Activated T-cell treated with anti-CD3 and anti-CD28 coated beads, Interleukin-2, amount 50 U/mL, for 24 hours (primary cell): Measurements from ENCODE around the gene FLRT3.

ENCODE experiments used
- DNase-seq: peaks from one replicate; pipeline ENCODE4 v3.0.0-alpha.2; 2020
- H3K27ac Mint-ChIP-seq: 2 replicates; pipeline ENCODE4 v1.8.0; 2020; ENCODE audit warnings: mild to moderate bottlenecking, mixed read lengths
- H3K27me3 Mint-ChIP-seq: 2 replicates; pipeline ENCODE4 v1.8.0; 2020; ENCODE audit warnings: mixed read lengths
- H3K36me3 Mint-ChIP-seq: 2 replicates; pipeline ENCODE4 v1.8.0; 2020; ENCODE audit warnings: low read depth, mixed read lengths
- H3K4me1 Mint-ChIP-seq: 2 replicates; pipeline ENCODE4 v1.8.0; 2020; ENCODE audit warnings: low read depth, mixed read lengths
- H3K4me3 Mint-ChIP-seq: 2 replicates; pipeline ENCODE4 v1.8.0; 2020; ENCODE audit warnings: mild to moderate bottlenecking, moderate library complexity, mixed read lengths
- H3K9me3 Mint-ChIP-seq: 2 replicates; pipeline ENCODE4 v1.8.0; 2020; ENCODE audit warnings: mixed read lengths

The FLRT3 gene

DNA sequence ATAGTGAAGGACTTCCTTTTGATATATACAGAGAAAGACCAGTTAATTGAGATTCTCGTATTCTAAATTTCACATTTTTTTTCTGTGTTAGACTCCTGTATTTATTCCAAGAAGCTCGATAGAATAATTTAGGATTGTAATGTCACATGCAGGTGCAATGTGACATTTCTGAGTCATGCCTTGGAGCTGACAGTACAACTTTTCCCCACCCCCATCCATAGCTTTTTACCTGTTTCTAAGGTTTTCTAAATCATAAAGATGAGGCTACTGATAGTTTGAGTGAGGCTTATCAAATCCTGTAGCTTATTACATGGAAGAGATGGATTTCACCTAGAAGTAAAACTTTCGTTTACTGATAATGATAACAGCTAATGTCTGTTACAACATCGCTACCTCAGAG lies 37.6 kb downstream of the FLRT3 start:
- no peak for DNase-seq
- Mint-ChIP-seq H3K36me3 (no peaks in the 10 kb centered on the region), H3K4me1 (no peaks in the 10 kb centered on the region), H3K27me3 (no peaks in the 10 kb centered on the region), H3K27ac (no peak overlapping the region), H3K4me3 (no peak overlapping the region), H3K9me3 (peaks cover 14% of the 10 kb centered on the region)

DNA sequence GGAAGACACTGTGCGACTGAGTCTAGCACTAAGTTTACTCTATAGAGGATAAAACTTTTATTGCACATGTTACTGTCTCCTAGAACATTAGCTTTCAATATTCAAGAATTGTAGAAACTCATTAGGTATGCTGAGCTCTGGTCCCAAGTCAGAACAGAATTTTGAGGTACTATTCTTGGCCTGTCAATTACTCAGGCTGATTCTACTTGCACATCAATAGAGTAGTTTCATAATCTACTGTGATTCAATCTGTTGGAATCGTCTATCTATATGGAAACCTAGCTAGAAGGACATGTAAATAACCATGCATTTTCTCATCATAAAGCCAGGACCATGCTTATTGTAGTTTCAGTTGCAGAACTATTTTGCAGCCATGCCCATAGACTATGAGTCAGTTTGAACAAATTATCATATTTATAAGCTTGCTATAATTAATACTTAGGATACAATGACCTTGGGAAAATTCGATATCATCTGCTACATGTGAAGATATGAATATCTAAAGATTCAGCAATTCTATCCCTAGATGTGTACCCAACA lies 41.6 kb downstream of the FLRT3 start:
- Mint-ChIP-seq H3K4me3 (no peak overlapping the region), H3K27ac (no peak overlapping the region), H3K4me1 (no peaks in the 10 kb centered on the region), H3K9me3 (peaks cover 7% of the 10 kb centered on the region), H3K27me3 (no peaks in the 10 kb centered on the region), H3K36me3 (no peaks in the 10 kb centered on the region)
- DNase-seq, result no peak

DNA sequence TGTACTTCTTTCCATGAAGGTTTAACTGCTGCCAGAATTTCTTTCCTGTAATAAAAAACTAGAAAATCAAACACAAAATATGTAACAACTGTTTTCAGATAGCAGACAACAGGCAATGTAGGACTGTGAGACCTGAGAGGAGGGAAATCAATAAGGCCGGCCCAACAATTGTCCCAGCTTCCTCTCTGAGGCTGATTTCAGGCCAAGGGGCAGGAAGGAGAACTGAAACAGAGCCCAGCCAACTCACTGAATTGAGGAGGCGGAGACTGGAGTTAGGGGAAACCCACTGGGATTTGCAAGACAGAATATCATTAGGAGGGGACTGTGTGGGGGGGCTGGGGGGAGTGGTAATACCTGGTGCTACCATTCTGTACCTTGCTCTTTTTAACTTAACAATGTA lies 42.2 kb downstream of the FLRT3 start:
- Mint-ChIP-seq H3K9me3 (peaks cover 6% of the 10 kb centered on the region), H3K4me3 (no peak overlapping the region), H3K27me3 (no peaks in the 10 kb centered on the region), H3K4me1 (no peaks in the 10 kb centered on the region), H3K27ac (no peak overlapping the region), H3K36me3 (no peaks in the 10 kb centered on the region)
- no peak for DNase-seq

- H3K9me3 Mint-ChIP-seq, result peaks cover 6% of the 10 kb centered on the region
- DNase-seq, result no peak
- H3K27ac Mint-ChIP-seq, result no peak overlapping the region
- H3K27me3 Mint-ChIP-seq, result no peaks in the 10 kb centered on the region
- no peaks in the 10 kb centered on the region for H3K36me3 Mint-ChIP-seq
- no peak overlapping the region for H3K4me3 Mint-ChIP-seq
- H3K4me1 Mint-ChIP-seq, result no peaks in the 10 kb centered on the region
These were observed 45.9 kb downstream of the FLRT3 start for GRCh38 chr20:14291502-14291901.

GRCh38 chr20:14288341-14289330 lies 48.8 kb downstream of the FLRT3 start:
- Mint-ChIP-seq H3K9me3 (peaks cover 6% of the 10 kb centered on the region), H3K4me3 (no peak overlapping the region), H3K27ac (no peak overlapping the region), H3K36me3 (no peaks in the 10 kb centered on the region), H3K4me1 (no peaks in the 10 kb centered on the region), H3K27me3 (no peaks in the 10 kb centered on the region)
- no peak for DNase-seq

DNA sequence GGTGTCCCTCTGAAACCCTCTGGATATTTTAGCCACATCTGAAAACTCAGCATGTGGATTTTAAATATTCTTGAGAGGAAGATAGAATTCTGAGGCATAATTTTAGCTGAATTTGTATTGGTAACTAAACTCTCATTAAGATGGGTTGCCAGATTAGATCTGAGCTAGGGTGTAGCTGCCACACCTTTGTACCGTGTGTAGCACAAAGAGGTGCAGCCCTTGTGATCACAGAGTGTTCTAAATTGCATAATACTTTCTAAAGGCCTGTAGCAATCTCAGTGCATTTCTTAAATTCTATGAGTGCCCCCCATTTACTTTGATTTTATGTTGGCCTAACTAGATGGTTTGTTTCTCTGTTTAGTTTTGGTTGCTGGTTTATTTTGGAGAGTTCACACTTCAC lies 53.0 kb downstream of the FLRT3 start:
- H3K27me3 Mint-ChIP-seq, result no peaks in the 10 kb centered on the region
- H3K4me3 Mint-ChIP-seq, result no peak overlapping the region
- H3K27ac Mint-ChIP-seq, result no peak overlapping the region

DNA sequence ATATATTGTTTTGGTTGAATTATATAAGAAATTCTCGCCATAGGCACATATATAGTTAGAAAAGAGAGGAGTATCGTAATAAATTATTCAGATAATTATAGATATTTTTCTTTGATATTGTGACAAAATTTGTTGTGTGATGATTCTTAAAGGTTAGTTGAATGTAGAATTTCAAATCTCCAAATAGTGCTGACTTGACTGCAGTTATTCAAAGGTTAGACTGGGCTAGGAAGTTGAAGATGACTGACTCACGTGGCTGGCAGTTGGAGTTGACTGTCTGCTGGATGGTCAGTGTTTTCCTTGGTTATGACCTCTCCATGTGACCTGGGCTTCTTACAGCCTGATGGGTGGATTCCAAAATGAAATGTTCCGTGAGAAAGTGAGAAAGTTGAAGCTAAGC lies 55.3 kb downstream of the FLRT3 start:
- Mint-ChIP-seq H3K4me3 (no peak overlapping the region), H3K27ac (no peak overlapping the region), H3K9me3 (peaks cover 10% of the 10 kb centered on the region), H3K36me3 (no peaks in the 10 kb centered on the region), H3K27me3 (no peaks in the 10 kb centered on the region), H3K4me1 (no peaks in the 10 kb centered on the region)
- DNase-seq, result no peak

More for the DNA sequence above, 53.0 kb downstream of the FLRT3 start:
- no peak for DNase-seq
- H3K9me3 Mint-ChIP-seq, result peaks cover 9% of the 10 kb centered on the region
- H3K4me1 Mint-ChIP-seq, result no peaks in the 10 kb centered on the region
- no peaks in the 10 kb centered on the region for H3K36me3 Mint-ChIP-seq
